ENCODE data around the gene TTC7B. TPM values are rescaled to one million over a fixed set of nuclear protein-coding genes. Genes with fewer than 3 reads are reported as not detected.

Gene TTC7B
- total and polyA plus RNA-seq, 2 of the 8 experiments (the other 6 are each of a cell fraction or from before 2014, with no cell fraction given) = 23.7 to 34.0 TPM

DNA sequence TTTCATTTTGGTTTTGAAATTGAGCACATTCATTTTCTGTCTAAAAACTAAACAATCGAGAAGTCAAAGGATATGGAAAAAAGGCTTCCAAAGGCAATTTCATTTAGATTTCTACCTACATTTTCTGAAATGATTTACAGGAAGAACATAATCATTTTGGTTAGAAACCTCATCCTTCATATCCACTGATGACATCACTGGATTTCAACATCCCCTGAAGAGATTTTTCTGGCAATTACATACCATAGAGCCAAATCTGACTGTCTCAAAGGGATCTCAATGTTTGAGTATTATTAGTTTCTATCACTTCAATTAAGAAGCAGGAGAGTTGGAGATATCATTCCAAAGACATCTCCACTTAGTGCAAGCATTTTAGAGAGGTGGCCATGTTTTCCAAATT is 137.8 kb downstream of the TTC7B start (continued):
- TF ChIP-seq, protein P1, sequence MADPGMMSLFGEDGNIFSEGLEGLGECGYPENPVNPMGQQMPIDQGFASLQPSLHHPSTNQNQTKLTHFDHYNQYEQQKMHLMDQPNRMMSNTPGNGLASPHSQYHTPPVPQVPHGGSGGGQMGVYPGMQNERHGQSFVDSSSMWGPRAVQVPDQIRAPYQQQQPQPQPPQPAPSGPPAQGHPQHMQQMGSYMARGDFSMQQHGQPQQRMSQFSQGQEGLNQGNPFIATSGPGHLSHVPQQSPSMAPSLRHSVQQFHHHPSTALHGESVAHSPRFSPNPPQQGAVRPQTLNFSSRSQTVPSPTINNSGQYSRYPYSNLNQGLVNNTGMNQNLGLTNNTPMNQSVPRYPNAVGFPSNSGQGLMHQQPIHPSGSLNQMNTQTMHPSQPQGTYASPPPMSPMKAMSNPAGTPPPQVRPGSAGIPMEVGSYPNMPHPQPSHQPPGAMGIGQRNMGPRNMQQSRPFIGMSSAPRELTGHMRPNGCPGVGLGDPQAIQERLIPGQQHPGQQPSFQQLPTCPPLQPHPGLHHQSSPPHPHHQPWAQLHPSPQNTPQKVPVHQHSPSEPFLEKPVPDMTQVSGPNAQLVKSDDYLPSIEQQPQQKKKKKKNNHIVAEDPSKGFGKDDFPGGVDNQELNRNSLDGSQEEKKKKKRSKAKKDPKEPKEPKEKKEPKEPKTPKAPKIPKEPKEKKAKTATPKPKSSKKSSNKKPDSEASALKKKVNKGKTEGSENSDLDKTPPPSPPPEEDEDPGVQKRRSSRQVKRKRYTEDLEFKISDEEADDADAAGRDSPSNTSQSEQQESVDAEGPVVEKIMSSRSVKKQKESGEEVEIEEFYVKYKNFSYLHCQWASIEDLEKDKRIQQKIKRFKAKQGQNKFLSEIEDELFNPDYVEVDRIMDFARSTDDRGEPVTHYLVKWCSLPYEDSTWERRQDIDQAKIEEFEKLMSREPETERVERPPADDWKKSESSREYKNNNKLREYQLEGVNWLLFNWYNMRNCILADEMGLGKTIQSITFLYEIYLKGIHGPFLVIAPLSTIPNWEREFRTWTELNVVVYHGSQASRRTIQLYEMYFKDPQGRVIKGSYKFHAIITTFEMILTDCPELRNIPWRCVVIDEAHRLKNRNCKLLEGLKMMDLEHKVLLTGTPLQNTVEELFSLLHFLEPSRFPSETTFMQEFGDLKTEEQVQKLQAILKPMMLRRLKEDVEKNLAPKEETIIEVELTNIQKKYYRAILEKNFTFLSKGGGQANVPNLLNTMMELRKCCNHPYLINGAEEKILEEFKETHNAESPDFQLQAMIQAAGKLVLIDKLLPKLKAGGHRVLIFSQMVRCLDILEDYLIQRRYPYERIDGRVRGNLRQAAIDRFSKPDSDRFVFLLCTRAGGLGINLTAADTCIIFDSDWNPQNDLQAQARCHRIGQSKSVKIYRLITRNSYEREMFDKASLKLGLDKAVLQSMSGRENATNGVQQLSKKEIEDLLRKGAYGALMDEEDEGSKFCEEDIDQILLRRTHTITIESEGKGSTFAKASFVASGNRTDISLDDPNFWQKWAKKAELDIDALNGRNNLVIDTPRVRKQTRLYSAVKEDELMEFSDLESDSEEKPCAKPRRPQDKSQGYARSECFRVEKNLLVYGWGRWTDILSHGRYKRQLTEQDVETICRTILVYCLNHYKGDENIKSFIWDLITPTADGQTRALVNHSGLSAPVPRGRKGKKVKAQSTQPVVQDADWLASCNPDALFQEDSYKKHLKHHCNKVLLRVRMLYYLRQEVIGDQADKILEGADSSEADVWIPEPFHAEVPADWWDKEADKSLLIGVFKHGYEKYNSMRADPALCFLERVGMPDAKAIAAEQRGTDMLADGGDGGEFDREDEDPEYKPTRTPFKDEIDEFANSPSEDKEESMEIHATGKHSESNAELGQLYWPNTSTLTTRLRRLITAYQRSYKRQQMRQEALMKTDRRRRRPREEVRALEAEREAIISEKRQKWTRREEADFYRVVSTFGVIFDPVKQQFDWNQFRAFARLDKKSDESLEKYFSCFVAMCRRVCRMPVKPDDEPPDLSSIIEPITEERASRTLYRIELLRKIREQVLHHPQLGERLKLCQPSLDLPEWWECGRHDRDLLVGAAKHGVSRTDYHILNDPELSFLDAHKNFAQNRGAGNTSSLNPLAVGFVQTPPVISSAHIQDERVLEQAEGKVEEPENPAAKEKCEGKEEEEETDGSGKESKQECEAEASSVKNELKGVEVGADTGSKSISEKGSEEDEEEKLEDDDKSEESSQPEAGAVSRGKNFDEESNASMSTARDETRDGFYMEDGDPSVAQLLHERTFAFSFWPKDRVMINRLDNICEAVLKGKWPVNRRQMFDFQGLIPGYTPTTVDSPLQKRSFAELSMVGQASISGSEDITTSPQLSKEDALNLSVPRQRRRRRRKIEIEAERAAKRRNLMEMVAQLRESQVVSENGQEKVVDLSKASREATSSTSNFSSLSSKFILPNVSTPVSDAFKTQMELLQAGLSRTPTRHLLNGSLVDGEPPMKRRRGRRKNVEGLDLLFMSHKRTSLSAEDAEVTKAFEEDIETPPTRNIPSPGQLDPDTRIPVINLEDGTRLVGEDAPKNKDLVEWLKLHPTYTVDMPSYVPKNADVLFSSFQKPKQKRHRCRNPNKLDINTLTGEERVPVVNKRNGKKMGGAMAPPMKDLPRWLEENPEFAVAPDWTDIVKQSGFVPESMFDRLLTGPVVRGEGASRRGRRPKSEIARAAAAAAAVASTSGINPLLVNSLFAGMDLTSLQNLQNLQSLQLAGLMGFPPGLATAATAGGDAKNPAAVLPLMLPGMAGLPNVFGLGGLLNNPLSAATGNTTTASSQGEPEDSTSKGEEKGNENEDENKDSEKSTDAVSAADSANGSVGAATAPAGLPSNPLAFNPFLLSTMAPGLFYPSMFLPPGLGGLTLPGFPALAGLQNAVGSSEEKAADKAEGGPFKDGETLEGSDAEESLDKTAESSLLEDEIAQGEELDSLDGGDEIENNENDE (IDR thresholded peaks at IDR 0.05; ENCODE audit: insufficient replicate concordance, low read length) = no peak
- TF ChIP-seq CREB1 (IDR thresholded peaks at IDR 0.05) (no peak), JUND (IDR thresholded peaks at IDR 0.05; ENCODE audit: low read length) (no peak), SP2 (IDR thresholded peaks at IDR 0.05; ENCODE audit: low read length) (no peak), POLR2AphosphoS5 (IDR thresholded peaks at IDR 0.05; ENCODE audit: low read depth, low read length) (no peak), HDAC6 (IDR thresholded peaks at IDR 0.05; ENCODE audit: low read depth, low read length) (no peak), BRCA1 (IDR thresholded peaks at IDR 0.05; ENCODE audit: low read depth, low read length) (no peak), RNF2 (IDR thresholded peaks at IDR 0.05; ENCODE audit: borderline replicate concordance, low read depth, low read length, missing control alignments, poor library complexity, severe bottlenecking) (no peak), MAFK (IDR thresholded peaks at IDR 0.05; ENCODE audit: low read depth, low read length) (no peak)
